Fibroblast of skin of left biceps (primary cell): ENCODE measurements around the gene TMTC1.
"Not testable (repeated sequence)": the region's sequence is repeated elsewhere in the genome, so short reads cannot be mapped to it uniquely, and the experiment has no call there.

Experiments used
- DNase-seq, 2 experiments: peaks; one replicate each; pipeline ENCODE4 v3.0.0-alpha.2; 2013; ENCODE audit warnings: low read depth in 2 of 2

The TMTC1 gene

DNA sequence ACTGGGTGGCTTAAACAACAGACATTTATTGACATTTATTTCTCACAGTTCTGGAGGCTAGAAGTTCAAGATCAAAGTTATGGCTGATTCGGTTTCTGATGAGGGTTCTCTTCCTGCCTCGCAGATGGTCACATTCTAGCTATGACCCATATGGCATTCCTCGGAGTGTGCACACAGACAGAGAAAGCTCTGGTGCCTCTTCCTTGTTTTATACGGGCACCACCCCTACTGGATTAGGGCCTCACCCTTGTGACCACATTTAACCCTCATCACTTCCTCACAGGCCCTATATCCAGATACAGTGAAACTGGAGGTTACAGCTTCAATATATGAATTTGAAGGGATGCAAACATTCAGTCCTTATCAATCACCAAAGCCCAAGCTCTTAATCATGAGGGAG lies 209.2 kb downstream of the TMTC1 start:
- no peak for DNase-seq

DNA sequence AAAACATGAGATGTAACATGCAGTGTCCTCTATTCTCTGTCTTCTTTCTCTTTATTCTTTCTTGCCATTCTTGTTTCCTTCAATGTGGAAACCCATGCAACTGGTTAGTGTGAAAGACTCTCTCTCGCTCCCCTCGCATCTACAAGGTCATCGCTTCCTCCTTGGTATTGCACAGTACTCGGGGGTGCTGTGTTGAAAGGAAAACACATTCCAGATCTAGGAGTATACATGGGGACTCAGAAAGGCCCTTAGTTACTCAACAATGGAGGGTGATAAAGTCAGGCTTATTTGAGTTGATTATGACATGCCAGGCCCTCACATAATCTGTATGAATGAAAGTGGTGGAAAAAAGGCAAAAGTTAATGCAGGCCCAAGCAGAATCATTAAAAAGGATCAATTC lies 210.8 kb downstream of the TMTC1 start:
- no peak for DNase-seq

DNA sequence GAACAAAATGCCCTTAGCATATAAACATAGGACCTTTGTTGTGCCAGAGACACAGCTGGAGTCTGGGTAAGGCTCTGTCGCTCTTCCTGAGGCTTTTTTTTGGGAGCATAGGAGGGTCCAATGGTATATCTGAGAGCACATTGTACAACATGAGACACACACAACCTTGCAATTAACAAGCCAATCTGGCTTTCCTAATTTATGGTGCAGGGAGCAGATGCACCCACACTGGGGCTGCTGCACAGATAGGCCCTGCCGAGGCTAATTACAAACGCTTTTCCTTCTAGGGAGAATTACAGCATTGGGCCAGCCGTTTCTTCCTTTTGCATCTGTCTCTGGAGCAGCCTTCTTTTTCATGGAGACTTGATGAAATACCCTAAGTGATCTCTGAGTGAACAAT lies 211.3 kb downstream of the TMTC1 start:
- no peak for DNase-seq

DNA sequence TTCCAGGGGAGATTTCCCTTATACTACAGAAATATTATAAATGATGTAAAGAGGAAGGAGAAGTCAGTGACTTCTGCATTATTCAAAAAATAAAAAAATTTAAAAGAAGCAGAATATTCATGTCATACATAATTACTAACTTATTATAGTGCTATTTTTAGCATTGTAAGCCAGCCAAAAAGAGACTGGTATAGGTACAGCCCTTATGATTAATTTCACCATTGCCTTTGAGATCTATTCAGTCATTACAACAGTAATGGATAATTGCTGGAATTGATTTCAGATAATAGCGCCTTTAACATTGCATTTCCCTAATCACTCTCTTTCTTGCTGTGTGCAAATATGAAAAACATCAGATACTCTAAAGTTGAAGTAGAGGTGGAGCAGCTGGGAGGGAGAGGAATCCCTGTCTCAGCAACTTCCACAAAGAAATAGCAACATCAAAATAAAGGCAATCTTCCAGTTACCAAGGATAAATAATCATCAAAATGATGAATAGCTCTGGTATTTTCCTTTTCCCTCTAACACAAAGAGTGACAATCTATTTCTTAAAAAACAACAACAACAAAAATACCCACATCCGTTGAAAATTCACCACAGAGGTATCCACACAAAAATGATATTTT lies 214.5 kb downstream of the TMTC1 start:
- no peak for DNase-seq

DNA sequence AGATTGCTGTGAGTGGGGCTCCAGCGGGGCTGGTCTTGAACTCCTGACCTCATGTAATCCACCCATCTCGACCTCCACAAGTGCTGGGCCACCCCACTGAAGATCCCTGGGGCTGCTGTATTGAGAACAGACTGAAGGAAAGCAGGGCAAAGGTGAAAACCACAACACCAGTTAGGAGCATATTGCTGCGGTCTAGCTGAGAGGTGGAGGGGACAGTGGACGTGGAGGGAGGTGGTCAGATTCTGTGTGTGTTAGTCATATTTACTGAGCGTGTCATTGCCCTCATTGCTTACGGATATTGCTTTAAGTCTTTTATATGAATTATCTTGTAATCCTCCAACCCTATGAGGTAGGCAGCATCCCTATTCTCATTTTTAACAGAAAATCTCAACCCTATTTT lies 217.3 kb downstream of the TMTC1 start:
- no peak for DNase-seq

DNA sequence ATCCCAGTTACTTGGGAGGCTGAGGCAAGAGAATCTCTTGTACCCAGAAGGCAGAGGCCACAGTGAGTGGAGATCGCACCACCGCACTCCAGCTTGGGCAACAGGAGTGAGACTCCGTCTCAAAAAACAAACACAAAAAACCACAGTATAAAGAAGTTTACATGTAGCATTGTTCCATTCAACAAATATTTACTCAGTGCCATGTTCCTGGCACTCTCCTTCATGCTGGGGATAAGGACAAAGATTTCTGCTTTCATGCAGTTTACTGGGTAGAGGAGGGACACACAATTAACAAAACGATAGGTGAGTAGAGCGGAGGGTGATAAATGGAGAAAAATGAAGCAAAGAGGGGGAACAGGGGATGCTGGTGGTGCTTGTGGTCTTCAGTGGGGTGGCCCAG lies 218.0 kb downstream of the TMTC1 start:
- DNase-seq, result no peak

DNA sequence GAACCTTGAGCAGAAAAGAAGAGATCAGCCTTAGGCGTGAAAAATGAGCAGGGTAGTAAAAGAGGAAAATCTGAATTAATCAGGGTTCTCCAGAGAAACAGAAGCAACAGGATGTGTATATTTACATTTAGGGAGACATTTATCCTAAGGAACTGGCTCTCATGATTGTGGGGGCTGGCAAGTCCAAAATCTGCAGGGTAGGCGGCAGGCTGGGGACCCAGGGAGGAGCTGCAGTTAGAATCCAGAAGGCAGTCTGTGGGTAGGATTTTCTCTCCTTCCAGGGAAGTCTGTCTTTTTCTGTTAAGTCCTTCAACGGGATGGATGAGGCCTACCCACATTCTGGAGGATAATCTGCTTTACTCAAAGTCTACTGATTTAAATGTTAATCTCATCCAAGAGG lies 218.8 kb downstream of the TMTC1 start:
- DNase-seq, result no peak

DNA sequence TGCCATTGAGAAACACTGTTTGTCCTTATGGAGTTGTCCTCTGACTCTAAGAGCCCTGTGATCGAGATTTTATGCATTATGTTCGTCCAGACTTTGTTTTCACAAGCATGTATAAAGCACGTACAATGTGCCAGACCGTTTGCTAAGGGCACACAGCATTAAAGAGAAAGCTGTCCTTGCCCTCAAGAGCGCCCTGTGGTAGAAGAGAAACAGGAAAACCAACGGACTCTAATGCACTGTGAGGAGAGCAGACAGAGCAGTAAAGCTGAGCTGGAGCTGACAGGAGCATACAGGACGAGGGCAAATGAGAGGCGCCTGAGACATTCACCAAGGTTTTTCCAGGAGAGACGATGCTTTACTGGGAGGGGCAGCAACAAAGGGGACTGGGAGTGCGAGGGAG lies 220.1 kb downstream of the TMTC1 start:
- DNase-seq, result no peak

DNA sequence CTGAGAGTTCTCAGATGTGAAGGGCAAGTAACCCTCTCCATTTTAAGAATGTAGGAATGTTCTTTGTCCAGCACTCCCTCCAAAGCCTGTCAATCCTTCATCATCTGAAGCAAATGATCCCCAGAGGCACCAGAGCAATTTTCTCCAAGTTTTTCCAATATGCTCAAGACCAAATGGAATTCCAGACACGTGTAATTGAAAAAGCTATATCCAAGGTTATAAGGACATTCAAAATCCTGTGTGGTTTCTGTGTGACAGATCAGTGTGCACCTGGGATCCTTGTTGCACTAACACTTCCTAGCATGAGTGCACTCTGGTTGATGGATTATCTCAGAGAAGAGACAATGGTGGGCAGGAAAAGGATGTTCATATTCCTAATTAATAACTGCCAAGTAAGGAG lies 220.7 kb downstream of the TMTC1 start:
- no peak for DNase-seq

DNA sequence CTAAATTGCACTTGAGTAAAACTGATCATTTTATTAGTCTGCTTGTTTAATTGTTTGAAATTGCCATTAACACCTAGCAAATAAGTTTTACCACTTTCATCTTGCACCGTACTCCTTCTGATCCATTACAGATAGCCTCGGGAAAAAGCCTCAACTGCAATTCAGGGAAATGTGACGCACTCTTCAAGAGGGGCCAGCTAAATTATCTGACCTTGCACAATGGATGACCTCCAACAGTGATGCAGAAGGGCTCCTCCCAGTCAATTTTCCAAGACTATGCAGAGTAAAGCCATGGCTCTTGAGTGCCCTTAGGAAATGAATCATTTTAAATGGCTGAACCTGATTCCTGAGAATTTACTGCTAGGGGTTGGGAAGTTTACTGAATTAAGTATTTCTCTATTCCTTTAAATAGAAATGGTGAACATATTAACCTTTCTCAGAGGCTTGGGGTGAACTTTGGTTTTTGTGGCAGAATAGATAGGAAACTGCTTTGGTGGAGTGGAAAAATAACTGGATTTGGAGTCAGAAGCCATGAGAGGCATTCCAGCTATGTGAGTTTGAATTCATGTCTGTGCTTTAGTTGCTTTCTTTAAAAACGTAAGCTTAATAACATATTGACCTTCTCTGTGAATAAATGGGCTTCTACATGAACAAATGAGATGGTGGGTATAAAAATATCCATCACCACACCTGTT lies 221.5 kb downstream of the TMTC1 start:
- DNase-seq, result no peak

DNA sequence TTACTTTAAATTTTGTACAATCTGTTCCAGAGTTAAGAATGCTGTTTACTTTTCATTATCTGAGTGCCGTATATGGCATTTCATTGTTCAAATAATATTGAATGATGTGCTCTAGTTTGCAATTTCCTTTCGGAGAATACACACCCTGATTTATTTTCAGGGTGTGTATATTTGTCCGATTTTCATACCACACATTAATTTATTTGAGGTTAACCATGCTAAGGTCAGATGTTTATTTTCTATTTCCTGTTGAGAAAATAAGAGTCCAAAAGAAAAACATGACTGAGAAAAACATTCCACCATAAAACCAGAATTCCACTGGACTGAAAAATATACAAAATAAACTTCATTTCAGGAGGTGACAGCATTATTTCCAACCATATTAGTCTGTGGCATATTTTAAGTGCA lies 222.1 kb downstream of the TMTC1 start:
- DNase-seq, result no peak

DNA sequence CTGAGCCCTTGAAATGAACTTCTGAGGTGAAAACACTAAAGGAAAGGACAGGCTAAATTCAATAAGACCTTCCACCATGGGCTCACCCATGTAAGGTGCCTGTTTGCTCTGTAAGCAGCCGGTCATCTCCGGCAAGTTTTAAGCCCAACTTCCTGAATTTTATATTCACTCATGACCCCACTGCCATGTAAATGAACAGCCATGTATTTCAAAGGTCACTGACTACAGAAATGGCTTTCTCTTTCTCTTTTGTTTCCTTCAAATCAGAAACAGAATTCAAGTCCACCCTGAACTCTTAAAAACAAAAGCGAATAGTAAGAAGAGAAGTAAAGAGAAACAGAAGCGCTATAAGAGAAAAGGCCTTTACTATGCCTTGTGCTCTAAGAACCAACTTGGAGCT lies 224.5 kb downstream of the TMTC1 start:
- DNase-seq, result no peak

DNA sequence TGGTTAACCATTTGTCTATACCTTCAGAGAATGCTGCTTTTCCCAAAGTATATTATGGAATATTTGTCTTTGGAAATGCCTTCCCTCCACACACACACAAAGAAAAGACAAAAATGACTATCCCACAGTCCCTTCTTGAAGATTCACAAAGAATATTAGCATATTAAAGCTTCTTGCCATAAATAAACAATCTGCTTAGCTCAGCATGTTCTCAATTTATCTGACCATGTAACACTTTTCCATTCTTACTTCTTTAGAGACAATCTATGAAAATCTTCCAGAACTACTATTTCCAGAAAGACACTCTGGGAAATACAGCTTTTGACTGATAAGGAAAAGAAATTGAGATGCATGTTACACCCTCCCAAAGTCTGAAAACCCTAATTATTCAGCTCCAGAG lies 227.4 kb downstream of the TMTC1 start:
- no peak for DNase-seq

DNA sequence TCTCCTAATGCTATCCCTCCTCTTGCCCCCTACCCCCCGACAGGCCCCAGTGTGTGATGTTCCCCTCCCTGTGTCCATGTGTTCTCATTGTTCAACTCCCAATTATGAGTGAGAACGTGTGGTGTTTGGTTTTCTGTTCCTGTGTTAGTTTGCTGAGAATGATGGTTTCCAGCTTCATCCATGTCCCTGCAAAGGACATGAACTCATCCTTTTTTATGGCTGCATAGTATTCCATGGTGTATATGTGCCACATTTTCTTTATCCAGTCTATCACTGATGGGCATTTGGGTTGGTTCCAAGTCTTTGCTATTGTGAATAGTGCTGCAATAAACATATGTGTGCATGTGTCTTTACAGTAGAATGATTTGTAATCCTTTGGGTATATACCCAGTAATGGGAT lies 228.3 kb downstream of the TMTC1 start:
- DNase-seq, result not testable (repeated sequence)

DNA sequence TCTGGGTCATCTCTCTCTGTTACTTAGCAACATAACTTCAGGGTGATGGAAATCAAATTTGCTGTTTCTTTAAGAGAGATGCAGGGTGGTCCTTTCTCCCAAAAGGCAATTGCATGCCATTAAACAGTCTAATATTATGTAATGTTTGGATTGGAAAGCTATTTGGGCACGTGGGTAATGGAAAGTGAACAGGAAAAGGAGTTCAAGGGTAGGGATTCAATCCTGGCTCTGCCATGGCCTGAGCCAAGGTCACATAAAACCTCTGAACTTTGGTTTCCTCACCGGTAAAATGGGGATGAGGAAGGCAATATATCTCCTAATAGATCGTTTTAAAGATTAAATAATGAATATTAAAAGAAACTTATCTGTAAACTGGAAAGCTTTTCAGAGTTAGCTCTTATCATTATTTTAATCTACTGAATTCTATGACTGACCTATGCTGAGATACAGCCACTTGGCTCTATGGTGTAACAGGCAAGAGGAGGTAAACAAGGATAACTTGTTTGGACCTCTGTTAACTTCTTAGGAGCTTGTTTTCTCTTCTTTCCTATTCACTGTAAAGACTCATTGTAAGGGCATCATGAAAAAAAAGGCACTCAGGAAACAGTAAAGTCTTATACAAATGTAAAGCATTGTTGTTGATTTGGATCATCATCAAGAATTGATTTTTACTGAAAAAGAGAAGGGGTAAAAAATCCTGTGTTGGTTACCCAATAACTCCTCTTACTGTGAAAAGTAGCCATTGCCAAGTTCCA lies 230.6 kb downstream of the TMTC1 start:
- no peak for DNase-seq

DNA sequence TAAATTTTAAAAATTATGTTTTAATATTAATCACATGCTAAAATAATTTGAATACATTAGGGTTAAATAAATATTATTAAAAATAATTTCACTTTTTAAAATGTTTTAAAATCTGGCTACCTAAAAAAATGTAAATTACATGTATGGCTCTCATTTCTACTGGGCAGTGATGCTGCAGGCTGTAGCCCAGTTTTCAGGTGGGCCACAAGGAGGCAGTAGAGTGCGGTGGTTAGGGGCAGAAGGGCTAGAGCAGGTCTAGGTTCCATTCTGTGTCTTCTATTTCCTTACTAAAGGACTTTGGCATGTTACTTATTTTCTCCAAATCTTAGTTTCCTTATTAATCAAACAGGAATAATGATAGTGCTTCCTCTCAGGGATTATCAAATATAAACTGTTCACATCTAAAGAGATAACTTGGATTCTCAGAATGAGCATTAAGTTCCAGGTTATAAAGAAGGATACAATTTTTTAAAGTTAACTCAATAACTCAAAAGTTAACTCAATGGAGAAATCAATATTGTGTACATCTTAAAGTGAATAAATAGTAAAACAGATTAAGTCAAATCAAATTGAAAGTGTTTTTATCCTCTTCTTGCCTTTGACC lies 231.3 kb downstream of the TMTC1 start:
- no peak for DNase-seq

DNA sequence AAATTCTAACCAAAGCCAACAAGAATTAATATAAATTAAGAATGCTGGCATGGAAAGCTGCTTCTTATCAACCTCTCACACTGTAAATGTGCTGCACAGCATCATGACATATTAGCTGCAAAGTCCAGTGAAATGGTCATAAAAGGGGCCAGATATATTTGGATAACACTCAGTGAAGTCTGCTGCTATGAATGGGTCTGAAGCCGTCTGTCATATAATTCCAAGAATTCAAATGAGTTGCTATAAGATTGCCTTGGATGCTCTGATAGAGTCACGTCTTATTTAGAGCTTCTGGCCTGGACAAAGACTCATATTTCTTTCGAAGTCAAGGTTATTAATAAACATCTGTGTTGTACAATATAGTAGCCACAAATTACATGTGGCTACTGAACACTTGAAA lies 231.9 kb downstream of the TMTC1 start:
- no peak for DNase-seq

DNA sequence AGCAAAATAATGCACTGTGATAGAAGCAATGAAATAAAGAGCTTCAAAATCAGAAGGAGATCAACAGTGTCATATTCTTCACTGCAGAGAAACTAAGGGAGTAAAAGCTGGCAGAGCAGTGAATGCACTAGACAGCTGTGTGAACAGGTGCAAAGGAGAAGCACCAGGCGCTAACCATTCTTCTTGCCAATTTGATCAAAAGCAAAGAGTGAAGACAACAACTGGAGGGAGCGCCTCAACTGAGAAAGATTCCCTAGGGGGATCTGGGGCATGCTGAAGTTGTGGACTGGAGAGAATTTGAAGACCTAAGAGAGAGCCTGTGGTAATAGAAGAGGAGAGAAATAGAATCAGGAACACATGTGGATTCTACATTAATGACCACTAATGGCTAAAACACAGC lies 235.9 kb downstream of the TMTC1 start:
- DNase-seq, result no peak

DNA sequence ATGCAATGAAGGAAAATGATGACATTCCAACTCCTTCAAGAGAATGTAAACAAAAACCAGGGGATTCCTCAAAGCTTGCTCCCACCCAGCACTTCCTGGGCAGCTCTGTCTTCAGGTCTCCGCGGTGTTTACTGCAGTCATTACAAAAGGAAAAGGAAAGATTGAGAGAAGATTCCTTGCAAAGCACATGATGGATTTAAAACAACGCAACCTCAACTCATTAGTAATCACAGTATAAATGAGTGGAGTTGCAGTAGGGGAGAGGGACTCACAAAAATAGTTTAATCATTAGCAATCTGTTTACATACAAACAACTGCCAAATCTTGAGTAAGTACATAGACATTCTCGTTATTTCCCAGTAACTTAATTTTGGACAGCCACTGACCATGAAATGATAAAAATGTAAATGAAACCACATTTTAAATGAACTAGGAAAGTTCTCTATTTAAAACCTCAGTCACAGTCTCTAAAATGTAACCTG lies 236.6 kb downstream of the TMTC1 start:
- DNase-seq, result no peak

DNA sequence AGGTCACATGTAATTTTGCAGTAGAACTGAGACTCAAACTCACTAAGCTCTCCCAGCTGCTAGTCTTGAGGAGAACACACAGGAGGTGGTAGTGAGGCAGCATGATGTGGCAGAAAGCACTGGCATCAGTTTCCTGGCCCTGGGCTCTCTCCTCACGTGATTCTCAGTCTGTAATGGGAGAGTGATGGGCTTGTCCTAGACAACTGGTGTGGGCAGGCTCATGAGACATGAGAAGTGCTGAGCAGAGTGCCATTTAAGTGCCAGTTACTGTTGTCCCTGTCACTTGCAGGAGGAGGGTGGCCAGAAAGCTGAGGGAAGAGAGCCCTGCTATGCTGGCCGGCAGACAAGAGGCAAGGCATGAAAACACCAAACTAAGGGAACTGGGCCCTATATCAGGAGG lies 237.7 kb downstream of the TMTC1 start:
- no peak for DNase-seq

DNA sequence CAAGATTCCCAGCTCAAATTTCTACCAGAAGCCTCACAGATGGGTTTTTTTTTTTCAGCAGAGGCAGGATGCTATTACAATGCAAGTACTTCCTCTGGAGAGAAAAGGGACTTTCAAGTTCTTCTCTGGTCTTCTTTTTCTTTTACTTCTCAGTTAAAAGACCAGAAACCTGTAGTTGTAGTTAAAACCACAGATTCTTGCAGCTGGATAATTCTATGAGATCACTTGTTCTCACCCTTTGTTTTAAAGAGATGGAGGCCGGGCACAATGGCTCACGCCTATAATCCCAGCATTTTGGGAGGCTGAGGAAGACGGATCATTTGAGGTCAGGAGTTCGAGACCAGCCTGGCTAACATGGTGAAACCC lies 238.7 kb downstream of the TMTC1 start:
- no peak for DNase-seq

DNA sequence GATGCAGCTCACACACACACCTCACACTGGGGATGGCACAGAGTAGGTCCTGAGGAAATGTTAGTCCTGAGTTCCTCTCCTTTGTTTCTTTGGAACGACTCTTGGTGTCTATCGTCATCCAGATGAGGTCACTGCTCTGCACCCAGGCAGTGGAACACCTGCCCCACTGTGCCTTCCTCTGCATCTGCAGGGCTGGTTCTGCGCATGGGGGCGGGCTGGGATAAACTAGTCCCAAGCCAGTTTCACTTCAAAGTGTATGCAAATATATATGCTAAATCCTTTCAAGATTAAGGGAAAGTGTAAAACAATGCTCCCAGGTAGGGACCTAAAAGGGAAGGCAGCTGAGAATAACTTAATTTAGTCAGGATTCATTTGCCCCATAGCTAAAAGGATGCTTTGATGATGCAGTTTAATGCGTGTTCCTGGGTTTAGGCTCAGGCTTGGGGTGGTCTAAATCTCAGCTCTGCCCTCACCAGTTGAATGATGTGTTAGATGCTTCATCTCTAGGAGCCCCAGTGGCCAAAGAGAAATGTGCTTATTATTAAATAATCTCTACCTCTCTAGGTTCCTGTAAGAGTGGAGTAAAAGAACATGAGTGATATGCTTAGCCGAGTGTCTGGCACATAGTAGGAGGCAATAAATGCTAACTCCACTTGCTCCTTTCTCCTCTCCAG lies 239.2 kb downstream of the TMTC1 start:
- DNase-seq, result no peak
